IPS-NIHi7 (cell line): Measurements from ENCODE around the gene SPATA4.
"Not testable (repeated sequence)": the region's sequence is repeated elsewhere in the genome, so short reads cannot be mapped to it uniquely, and the experiment has no call there.

ENCODE experiments used
- DNase-seq: peaks from one replicate; pipeline ENCODE4 v3.0.0; 2012; ENCODE audit warnings: mixed read lengths; ENCODE audit errors: extremely low spot score

SPATA4 gene

DNA sequence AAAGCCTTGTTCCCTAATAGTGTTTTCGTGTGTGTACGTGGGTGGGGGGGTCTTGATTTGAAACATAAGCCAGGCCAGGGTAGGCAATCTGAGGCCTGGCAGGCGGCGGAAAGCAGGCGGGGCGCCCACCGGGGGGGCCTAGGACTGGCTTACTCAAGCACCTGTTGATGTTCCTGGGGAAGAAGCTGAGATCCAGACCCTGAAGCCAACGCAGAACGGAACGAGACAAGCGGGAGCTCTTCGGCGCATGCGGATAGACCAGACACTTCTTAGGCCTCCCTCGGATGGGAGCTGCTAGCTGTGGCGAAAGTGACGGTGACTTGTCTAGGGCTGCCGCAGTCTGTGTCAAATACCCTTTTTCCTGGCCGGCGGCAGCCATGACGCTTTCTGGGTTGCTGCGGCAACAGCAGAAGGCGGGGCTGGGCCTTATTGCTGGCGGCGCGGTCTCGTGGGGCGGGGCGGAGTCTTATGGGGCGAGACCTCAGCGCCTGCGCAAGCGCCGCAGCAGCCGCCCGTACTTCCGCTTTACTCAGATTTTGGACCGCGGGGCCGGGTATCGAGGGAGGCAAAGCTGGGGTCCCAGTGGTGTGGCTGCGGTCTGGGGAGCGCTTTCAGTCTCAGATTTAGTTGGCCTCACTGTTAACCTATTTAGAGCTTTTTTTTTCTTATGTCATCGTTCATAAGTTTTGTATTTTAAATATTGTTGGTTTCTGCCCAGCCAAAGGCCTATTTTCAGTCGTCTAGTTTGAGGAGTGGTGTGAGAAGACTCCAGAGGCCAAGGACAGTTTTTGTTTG lies at the start of gene SPATA4:
Gene SPATA4, minus strand, starts transcription at position 402 of the 795 bp plus-strand sequence. Its CDS starts 23 bp downstream, at position 379.
- DNase-seq, result peak; percentile 95

- DNase-seq, result no peak
Measured at GRCh38 chr4:176242764-176243347, 47.5 kb upstream of the SPATA4 start.

- no peak for DNase-seq
Measured at GRCh38 chr4:176241703-176242102, 46.3 kb upstream of the SPATA4 start.

DNA sequence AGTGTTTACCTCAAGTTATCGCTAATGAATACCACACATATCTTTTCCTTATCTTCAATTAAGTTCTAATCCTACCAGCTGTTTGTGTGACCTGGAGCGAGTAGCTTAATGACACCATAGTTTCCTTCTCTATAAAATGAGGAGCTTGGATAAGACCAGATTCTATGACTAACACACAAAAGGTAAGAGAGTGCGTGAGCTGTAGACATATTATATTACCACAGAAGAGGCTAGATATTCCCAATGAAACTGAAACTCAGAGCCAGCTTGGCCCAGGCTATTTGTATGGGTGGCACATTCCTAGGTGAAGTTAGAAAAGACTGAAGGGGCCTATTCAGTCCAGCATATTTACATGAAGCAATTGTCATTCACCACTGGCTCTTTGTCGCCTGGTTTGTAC lies 43.4 kb upstream of the SPATA4 start:
- no peak for DNase-seq

DNA sequence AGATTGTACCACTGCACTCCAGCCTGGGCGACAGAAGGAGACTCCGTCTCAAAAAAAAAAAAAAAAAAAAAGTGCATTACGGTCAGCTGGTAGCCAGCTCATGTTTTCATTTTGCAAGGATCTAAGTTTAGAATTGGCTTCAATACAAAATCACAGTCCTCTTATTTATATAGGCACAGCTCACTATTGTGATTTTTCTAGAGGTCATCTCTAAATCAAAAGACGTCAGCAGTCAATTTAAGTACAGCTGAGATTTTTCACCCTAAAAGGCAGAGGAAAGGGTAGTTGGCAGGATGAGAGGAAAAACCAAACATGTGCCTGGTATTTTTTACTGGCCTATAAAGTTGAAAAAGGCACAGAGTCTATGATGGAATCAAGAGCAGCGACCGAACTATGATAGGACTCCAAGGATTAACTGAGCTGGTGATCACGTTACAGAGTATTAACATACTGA lies 42.8 kb upstream of the SPATA4 start:
- DNase-seq, result no peak

DNA sequence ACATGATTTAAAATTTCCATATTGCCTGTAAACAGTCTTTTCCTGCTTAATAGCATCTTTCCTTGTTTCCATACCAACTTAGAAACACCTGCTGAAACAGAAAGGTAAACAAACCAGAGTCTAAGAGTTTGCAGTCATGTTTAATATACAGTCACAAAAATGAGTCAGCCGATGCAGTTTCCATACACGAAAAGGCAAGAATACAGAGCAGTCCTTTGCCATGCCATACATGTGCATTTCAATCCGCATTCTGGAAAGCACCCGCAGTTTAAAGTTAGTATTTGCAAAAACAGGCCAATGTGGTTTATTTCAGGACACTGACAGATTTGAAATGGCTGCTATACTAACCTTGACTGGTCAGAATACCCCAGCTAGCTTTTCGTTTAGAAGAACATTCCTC lies 41.6 kb upstream of the SPATA4 start:
- no peak for DNase-seq

DNA sequence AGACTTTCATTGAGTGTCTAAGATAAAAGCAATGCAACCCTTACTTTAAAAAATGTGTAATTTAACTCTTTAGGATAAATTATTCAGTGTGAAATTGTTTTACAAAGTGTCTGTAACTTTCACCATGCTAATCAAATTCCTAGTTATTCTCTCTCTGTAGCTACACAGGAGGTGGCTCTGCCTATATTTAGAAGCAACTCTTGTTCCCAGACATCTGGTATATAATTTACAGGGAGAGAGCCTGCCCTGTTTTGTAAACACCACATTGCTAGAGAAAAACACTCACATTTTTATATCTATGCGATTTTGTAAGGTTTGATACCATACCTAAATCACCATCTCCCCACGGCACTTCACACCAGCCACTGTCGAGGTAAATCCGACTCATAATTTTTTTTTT lies 35.5 kb upstream of the SPATA4 start:
- DNase-seq, result no peak

DNA sequence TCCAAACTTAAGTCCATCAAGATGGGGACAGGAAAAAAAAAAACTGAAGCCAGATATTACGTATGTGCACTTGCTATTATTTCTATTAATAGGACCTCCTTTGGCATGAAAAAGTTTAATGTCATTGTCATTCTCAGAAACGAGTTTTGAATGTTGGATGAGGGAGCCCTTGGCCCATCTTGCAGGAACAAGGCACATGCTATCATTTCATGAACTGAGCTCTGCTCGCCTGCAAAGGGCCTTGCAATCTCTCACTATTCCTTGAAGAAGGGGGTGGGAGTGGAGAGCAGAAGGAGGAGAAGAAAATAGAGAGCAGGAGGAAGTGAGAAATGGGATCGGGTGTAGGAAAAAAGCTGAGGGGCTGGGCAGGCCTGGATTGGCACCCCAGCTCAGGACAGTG lies 34.3 kb upstream of the SPATA4 start:
- DNase-seq, result no peak

- DNase-seq, result no peak
Measured at GRCh38 chr4:176226736-176227135, 31.4 kb upstream of the SPATA4 start.

DNA sequence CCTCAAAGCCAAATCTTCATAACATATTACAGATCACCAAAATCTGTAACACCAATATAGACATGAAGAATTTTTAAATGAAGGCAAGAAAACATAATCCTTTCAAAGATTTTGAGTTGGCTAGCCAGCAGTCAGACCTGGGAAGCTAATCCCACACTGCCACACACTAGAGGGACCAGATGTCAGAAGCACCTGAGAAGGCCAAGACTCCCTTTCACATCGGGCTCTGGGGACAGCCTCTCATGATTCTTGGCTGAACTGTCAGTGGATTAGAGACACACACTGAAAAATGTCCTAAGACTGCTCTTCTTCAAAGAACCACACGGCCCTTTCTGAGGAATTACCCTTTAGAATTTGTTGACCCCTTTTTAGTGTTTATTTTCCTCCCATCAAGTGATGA lies 28.2 kb upstream of the SPATA4 start:
- no peak for DNase-seq

DNA sequence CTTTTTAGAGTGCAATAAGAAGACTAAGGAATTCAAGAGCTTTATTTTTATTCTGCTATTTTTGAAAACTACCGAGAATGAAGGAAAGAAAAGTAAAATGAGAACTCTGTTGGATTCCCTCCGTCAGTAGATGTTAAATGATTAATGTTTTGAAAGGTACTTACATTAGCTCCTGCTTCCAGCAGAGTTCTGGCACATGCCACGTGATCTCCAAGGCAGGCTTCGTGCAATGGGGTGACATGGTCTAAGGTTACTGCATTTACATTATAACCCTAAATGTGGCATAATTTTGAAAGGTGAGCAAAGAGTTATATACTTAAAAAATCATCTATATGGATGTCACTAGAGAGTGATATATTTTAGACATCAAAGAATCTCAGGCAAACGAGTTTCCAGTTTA lies 26.8 kb upstream of the SPATA4 start:
- DNase-seq, result no peak

- DNase-seq, result no peak
Measured at GRCh38 chr4:176217510-176217909, 22.1 kb upstream of the SPATA4 start.

- DNase-seq, result not testable (repeated sequence)
Measured at GRCh38 chr4:176212351-176212750, 17.0 kb upstream of the SPATA4 start.

GRCh38 chr4:176210579-176211296 lies 15.4 kb upstream of the SPATA4 start:
- DNase-seq, result no peak

DNA sequence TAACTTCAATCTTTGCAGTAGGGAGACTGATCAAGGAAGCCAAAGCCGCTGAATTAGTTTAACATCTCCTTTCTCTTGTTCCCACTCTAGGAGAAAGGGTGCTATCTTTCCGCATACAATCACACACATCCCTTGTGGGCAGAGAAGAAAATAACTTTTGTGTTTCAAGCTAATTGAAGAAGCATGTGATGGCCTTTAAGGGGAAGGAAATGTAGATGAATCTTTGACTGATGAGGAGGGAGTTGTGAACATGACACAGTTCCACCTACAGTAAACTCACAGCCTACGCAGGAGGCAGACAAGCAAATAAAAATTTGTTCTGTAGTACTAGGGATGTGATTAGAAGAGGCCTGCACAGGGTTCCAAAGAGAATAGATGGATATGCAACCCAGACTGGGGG lies 14.7 kb upstream of the SPATA4 start:
- DNase-seq, result no peak

GRCh38 chr4:176209535-176209934 lies 14.2 kb upstream of the SPATA4 start:
- DNase-seq, result no peak

DNA sequence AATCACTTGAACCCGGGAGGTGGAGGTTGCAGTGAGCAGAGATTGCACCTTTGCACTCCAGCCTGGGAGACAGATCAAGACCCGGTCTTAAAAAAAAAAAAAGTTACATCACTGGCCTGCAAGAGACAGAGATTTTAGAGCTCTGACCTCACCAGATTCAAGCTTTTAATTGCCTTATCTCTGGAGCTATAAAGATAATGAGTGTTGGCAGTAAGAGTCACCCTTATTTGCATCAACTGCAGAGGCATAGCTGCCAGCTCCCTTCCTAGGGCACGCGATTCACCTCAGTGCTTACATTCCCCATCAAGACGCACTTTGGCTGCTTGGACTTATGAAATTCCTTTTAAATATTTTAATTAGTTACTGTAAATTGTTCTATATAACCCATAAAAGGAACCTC lies 12.5 kb upstream of the SPATA4 start:
- no peak for DNase-seq

- peak; percentile 22 for DNase-seq
Measured at GRCh38 chr4:176205299-176205698, 9.9 kb upstream of the SPATA4 start.

DNA sequence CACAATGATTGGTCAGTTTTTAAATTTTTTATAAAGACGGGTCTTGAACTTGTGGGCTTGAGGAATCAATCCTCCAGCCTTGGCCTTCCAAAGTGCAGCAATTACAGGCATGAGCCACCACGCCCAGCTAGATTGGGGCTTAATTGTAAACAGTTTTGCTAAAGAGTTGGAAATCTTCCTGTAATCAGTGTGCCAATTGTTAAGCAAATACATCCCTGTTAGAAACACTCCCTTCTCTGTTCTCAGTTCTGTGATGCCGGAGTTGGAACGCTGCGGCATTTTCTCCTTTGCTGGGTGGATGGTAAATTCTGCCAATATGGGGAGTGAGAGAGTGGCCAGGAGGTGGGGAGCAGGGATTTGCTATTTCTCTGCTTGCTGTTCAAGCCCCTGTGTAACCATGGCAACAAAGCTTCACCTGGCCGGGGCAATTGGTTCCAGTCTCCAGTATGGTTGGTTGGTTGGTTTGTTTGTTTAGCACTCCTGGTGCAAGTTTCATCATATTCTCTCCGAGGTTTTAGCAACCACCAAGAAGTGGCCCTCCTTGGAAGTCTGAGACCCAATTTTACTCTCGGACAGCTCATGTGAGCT lies 3.0 kb upstream of the SPATA4 start:
- DNase-seq, result peak; percentile 31

- no peak for DNase-seq
Measured at GRCh38 chr4:176193938-176194337, 1.4 kb downstream of the SPATA4 start.

GRCh38 chr4:176193126-176193525 lies 2.3 kb downstream of the SPATA4 start:
- DNase-seq, result no peak

DNA sequence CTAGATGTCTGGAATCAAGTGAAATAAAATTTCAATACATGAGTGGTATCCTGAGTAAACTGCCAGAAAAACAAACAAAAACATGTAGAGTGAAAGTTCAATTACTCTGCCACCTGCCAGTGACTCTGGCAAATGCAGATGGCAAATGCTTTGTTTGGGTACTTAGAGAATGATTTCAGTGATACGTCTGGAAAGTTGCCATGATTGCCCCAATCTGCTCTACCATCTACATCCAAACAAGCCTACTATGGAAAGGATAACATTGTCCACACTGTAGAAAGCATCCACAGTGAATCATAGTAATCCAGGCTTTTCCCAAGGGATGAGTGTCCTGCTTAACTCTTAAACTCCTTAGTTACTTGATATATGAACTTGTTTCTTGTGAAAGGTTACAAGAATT lies 3.4 kb downstream of the SPATA4 start:
- no peak for DNase-seq
